Effector memory CD4-positive, alpha-beta T cell (primary cell): ENCODE results near the gene FSCN2.

ENCODE experiments used
- DNase-seq, 3 donors: peaks; one replicate each; pipeline ENCODE4 v3.0.0-alpha.2; 2020
- H3K27ac ChIP-seq: 2 replicates; pipeline ENCODE4 v1.7.0; 2013; ENCODE audit warnings: mild to moderate bottlenecking, low read length, moderate library complexity; ENCODE audit not compliant: insufficient read depth, poor library complexity, severe bottlenecking
- H3K27me3 ChIP-seq: replicated peaks from 2 replicates; pipeline ENCODE4 v1.7.0; 2013; ENCODE audit warnings: mild to moderate bottlenecking, low read length; ENCODE audit not compliant: insufficient read depth, control insufficient read depth, poor library complexity, severe bottlenecking
- H3K36me3 ChIP-seq: 2 replicates; pipeline ENCODE4 v1.7.0; 2013; ENCODE audit warnings: mild to moderate bottlenecking, low read length, moderate library complexity; ENCODE audit not compliant: control insufficient read depth, insufficient read depth
- H3K4me1 ChIP-seq: 2 replicates; pipeline ENCODE4 v1.7.0; 2013; ENCODE audit warnings: low read length, mild to moderate bottlenecking; ENCODE audit not compliant: control insufficient read depth, insufficient read depth, poor library complexity, severe bottlenecking
- H3K4me3 ChIP-seq: 2 replicates; pipeline ENCODE4 v1.7.0; 2013; ENCODE audit warnings: low read length, low read depth, mild to moderate bottlenecking; ENCODE audit not compliant: insufficient read depth, poor library complexity, severe bottlenecking
- H3K9me3 ChIP-seq: 2 replicates; pipeline ENCODE4 v1.7.0; 2013; ENCODE audit warnings: mild to moderate bottlenecking, low read length, moderate library complexity; ENCODE audit not compliant: control insufficient read depth

Gene FSCN2

GRCh38 chr17:81519284-81520020 lies 8.7 kb upstream of the FSCN2 start:
- DNase-seq, result peak; percentile 65 to 70 (median 66)
- H3K4me3 ChIP-seq, result peak overlapping the region; percentile 64

GRCh38 chr17:81520021-81520901 lies 7.9 kb upstream of the FSCN2 start:
- Histone ChIP-seq H3K27ac (no peak overlapping the region), H3K4me1 (peaks cover 32% of the 10 kb centered on the region), H3K36me3 (no peaks in the 10 kb centered on the region), H3K9me3 (no peaks in the 10 kb centered on the region), H3K27me3 (peaks cover 6% of the 10 kb centered on the region), H3K4me3 (no peak overlapping the region)
- DNase-seq, result no peak

More at GRCh38 chr17:81519284-81520020, 8.7 kb upstream of the FSCN2 start:
- Histone ChIP-seq H3K9me3 (no peaks in the 10 kb centered on the region), H3K27ac (peak overlapping the region; percentile 42), H3K27me3 (peaks cover 4% of the 10 kb centered on the region), H3K4me1 (peaks cover 35% of the 10 kb centered on the region), H3K36me3 (no peaks in the 10 kb centered on the region)

GRCh38 chr17:81522491-81523401 lies 5.4 kb upstream of the FSCN2 start:
- Histone ChIP-seq H3K27ac (no peak overlapping the region), H3K4me3 (no peak overlapping the region), H3K9me3 (no peaks in the 10 kb centered on the region), H3K27me3 (peaks cover 11% of the 10 kb centered on the region), H3K4me1 (peaks cover 16% of the 10 kb centered on the region), H3K36me3 (no peaks in the 10 kb centered on the region)
- no peak for DNase-seq

GRCh38 chr17:81523402-81524038 lies 4.7 kb upstream of the FSCN2 start:
- Histone ChIP-seq H3K36me3 (no peaks in the 10 kb centered on the region), H3K27me3 (peaks cover 11% of the 10 kb centered on the region), H3K9me3 (no peaks in the 10 kb centered on the region), H3K4me1 (peaks cover 12% of the 10 kb centered on the region), H3K27ac (no peak overlapping the region), H3K4me3 (no peak overlapping the region)
- DNase-seq, result no peak

GRCh38 chr17:81524039-81524864 lies 3.9 kb upstream of the FSCN2 start:
- no peak for DNase-seq
- Histone ChIP-seq H3K9me3 (no peaks in the 10 kb centered on the region), H3K27me3 (peaks cover 11% of the 10 kb centered on the region)

GRCh38 chr17:81524865-81525159 lies 3.4 kb upstream of the FSCN2 start:
- no peaks in the 10 kb centered on the region for H3K9me3 ChIP-seq
- H3K27ac ChIP-seq, result no peak overlapping the region
- peaks cover 11% of the 10 kb centered on the region for H3K27me3 ChIP-seq
- DNase-seq, result no peak
- H3K4me3 ChIP-seq, result no peak overlapping the region
- H3K36me3 ChIP-seq, result no peaks in the 10 kb centered on the region
- peaks cover under 1% of the 10 kb centered on the region for H3K4me1 ChIP-seq

More at GRCh38 chr17:81524039-81524864, 3.9 kb upstream of the FSCN2 start:
- Histone ChIP-seq H3K27ac (no peak overlapping the region), H3K4me1 (peaks cover 5% of the 10 kb centered on the region), H3K4me3 (no peak overlapping the region), H3K36me3 (no peaks in the 10 kb centered on the region)

GRCh38 chr17:81526662-81527571 lies 1.3 kb upstream of the FSCN2 start:
- H3K27me3 ChIP-seq, result peaks cover 11% of the 10 kb centered on the region
- no peaks in the 10 kb centered on the region for H3K4me1 ChIP-seq
- H3K9me3 ChIP-seq, result no peaks in the 10 kb centered on the region
- no peaks in the 10 kb centered on the region for H3K36me3 ChIP-seq
- no peak overlapping the region for H3K27ac ChIP-seq
- H3K4me3 ChIP-seq, result no peak overlapping the region
- DNase-seq, result no peak

GRCh38 chr17:81528384-81528650 lies 140 bp downstream of the FSCN2 start:
- no peaks in the 10 kb centered on the region for H3K4me1 ChIP-seq
- no peak for DNase-seq
- no peak overlapping the region for H3K27ac ChIP-seq
- no peak overlapping the region for H3K4me3 ChIP-seq
- H3K36me3 ChIP-seq, result no peaks in the 10 kb centered on the region
- H3K9me3 ChIP-seq, result no peaks in the 10 kb centered on the region
- peaks cover 11% of the 10 kb centered on the region for H3K27me3 ChIP-seq
